COR-L47 (cell line): Measurements from ENCODE around the gene SCIN.

ENCODE experiments used
- DNase-seq: peaks from one replicate; lab custom pipeline; 2025; lab: John Stamatoyannopoulos, UW

SCIN gene

DNA sequence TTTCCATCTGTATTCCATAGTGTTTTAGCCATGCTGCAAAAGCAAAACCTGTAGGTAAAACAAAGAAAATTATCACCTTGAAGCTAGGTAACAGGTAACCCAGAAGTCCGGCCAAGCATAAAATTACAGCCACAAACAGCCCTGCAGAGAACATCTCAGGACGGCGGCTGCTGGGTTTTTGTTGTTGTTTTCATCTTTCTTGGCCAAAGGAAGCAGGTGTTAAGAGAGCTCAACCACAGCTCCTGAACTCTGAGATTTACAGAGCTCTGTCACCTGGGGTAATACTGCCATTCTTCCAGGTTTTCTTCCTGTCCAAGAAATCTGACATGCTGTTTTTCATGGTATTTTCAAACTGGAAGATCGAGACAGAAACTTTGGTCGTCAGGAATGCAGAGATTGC, 847 bp upstream of the SCIN start:
- DNase-seq, result peak; percentile 34

DNA sequence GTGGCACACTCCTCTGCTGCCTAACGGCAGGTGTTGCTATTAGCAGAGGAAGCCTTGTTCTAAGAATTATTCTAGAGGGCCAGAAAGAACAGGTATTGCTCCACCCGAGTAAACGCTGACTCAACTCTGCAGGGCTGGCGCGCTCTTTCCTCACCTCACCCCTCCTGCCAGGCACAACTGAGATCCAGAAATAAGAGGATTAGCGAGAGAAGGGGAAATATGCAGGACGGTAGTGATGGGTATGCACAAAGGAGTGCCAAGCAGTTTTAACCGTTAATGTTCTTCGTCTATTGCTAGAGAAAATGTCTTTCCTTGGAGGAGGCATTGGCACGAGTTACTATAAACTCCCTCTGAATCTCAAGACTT, 369 bp upstream of the SCIN start:
- peak; percentile 23 for DNase-seq

DNA sequence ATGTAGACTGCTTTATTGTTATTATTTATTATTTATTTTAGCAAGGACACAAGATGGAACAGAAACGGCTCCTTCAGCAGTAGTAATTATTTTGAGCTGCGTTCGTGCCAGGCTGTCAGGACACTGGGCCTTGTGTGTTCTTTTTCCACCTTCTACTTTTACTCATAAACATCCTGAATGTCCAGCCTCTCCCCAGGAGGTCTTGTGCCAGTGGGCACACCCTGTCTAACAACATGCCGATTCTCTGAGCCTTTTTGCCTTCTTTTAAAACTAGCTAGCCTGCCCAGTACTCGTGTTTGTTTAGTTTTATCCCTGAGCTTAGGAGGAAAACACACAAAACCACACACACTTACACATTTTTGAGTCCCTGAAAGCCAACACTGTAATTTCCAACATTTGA, 1.2 kb downstream of the SCIN start:
- DNase-seq, result peak; percentile 21

DNA sequence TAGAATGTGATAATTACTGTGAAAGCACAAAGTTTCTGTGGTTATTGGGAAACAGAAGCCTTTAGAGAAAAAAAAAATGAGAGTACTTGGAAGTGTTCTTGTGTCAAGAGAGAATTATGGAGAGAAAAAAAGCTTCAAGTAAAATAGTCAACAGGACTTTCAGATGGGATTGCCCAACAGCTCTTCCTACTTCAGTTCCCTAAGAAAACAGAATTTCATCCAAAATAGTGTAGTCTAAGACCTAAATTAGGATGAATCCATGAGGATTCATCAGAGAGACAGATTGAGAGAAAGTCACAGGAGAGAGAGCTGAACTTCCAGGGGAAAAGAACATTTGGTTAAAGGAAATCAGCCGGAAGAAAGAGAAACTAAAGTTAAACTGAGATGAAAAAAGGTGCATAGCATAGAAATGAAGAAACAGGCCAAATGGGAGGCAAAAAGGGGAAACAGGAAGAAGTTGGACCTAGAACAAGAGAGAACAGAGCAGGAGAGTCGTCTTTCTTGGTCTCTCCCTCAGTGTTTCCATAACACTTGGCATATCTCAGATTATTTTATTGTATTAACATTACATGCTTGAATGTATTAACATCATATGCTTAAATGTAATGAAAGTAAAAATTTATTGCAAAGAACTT, 2.5 kb downstream of the SCIN start:
- no peak for DNase-seq

DNA sequence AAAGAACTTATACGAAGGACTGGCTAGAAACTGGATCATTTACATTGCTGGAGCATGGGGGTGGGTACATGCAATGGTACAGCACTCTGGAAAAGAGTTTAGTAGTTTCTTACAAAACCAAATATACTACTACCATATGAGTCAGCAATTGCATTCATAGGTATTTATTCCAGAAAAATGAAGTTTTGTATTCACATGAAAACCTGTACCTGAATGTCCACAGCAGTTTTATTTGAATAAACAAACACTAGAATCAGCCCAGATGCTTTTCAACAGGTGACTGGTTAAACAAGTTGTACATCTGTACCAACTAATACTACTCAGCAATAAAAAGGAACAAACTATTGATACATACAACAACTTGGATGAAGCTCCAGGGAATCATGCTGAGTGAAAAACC, 3.4 kb downstream of the SCIN start:
- no peak for DNase-seq

DNA sequence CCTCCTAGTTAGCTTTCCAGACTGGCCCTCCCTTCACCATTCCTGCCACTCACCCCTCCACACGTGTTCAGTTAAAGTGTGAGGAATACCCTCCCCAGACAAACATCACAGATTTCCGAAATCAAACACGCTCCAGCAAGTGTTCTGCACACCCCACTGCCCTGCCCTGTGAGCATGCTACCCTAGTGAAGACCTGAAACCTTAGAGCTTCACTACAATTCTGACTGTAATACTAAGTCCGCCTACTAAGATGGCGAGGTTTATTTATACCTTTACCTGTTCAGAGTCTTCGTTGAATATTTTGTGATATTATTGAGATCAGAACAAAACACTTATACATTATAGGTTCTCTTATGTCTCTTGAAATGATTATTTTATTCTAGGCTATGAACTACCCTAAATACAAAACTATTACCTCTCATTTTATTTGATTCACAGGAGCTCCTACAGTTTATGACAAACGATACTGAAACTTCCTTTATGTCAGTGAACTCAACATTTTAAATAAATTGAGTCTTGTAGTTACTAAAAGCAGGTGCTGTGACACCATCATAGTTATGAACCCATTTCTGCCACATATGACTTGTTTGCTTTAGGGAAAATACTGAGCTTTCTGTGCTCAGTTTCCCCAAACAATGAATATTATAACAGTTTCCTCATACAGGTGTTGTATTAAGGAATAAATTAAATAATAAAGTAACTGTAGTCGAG, 8.6 kb downstream of the SCIN start:
- DNase-seq, result no peak

DNA sequence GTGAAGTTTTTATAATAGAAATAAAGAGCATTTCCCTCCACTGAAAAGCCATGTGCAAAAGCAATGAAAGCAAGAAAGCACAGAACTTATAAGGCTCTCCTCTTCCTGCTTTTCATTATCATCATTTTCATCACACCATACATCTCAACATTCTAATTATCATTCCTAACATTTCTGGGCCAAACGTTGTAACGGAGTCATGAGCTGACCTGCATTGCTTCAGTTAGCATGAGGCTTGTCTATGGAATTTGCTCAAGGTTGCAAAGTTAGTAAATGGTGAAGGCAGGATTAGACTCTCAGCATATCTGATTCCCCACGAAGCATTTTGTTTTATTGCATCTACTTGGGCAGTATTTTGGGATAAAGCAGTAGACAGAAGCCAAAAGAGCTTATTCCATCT, 11.4 kb downstream of the SCIN start:
- no peak for DNase-seq

DNA sequence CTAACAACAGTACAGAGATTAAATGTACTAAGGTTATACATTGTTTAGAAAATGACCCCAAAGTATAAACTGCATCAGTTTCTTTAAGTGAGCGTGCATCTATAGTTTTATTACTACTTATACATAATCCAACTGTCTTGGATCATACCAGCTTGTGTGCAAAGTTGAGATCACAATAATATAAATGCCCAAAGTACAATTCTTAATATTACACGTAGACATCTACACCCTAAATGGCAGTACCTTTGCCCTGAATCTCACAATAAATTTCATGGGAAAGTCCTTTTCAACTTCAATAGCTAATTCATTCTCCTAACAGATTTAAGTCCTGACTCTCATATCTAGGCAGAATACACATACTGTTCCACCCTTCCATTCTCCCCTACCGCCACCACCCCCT, 11.8 kb downstream of the SCIN start:
- no peak for DNase-seq

DNA sequence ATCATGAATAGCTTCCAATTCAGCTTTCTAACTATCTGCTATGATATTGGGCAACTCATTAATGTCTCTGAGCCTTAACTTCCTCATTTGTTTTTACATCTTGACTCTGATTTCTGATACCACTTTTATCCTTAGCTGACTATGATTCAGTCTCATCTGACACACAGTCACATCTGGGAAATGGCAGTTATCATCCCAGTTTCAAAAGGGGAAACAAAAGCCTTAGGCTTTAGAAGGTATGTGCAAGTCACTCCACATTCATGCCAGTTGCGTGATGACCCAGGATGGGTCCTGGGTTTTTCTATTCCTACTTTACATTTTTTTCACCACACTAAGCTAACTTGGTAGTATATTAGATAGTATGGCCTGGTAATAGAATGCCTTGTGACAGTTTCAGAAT, 12.7 kb downstream of the SCIN start:
- DNase-seq, result no peak

DNA sequence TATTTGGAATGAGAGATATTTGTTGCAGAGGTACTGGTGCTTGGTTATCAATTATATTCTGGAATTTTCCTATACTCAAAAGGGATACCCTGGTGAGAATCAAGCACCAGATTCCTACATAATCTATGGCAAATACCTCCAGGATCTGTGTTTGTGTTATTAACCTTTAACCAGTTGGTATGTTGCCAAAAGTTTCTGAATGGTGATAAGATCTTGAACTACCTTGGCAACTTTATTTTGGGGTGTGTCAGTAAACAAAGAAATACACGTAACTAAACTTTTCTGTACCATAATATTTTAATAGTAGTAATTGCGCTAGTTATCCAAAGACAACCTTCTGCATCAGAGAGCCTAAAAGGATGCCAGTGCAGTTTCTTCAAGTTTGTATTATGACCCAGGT, 13.4 kb downstream of the SCIN start:
- no peak for DNase-seq

DNA sequence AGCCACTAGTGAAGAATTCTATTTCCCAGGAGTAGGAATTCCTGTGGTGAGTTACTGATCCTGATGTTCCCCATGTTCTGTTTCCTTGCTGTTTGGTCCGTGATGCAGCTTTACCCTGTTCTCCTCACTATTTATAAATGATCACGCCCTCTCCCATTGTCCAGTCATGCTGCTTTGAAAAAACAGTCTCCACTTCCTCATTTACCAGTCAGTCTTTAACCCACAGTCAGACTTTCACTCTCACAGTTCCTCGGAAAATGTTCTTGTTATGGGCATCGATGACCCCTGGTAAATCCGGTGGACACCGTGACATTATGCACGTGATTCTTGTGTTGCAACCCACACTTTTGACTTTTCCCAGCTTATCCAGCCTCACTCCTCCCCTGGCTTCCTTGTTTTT, 14.4 kb downstream of the SCIN start:
- DNase-seq, result no peak

DNA sequence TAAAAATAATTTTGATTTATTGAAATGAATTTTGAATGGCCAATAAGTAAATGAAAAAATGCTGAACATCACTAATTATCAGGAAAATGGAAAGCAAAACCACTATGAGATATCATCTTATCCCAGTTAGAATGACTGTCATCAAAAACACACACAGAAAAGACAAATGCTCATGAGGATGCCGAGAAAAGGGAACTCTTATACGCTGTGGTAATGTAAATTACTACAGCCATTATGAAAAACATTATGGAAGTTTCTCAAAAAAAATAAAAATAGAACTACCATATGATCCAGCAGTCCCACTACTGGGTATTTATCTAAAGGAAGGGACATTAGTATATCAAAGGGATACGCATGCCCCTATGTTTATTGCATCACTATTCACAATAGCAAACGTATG, 15.8 kb downstream of the SCIN start:
- no peak for DNase-seq

DNA sequence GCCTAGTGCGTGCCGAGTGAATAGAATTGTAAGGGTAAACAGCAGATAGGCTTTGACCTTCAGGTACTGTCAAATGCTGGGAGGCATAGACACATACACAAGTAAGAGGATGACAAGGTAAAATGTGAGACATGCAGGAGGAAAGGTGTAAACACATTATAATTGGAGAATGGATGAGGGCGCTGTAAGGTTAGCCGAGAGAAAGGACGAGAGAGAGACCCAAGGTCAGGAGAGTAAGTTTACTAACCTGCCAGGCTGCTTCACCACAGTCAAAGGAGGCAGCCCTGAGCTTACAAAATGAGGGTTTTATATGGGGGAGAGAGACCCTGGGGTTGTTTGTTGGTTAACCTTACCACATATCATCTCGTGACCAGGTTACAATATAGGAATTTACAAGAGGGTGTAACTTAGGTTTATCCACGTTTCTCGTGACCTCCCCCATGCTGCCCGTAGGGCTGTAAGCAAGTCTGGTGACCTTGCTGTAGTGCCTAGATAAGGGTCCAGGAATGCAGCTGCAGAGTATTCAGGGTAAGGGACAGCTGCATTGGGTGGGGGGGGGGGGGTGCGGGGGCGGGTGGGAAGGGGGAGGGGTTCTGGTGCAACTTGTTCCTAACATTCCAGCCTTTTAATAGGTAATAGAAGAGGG, 17.9 kb downstream of the SCIN start:
- DNase-seq, result no peak

DNA sequence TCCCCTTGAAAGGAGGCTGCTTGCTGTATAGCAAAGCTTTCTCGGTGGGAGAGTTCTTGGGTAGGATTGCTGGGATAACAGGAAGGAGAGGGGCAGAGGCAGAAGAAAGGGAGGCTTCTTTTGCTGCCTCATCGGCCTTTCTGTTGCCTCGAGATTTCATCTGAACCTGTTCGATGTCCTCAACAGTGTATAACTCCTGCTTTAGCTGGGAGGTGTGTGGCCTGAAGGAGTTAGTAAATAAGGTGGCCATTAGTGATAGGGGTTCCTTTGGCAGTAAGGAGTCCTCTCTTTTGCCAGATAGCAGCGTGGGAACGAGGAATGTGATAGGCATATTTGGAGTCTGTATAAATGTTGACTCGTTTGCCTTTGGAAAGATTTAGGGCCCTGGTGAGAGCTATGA, 20.0 kb downstream of the SCIN start:
- DNase-seq, result no peak

DNA sequence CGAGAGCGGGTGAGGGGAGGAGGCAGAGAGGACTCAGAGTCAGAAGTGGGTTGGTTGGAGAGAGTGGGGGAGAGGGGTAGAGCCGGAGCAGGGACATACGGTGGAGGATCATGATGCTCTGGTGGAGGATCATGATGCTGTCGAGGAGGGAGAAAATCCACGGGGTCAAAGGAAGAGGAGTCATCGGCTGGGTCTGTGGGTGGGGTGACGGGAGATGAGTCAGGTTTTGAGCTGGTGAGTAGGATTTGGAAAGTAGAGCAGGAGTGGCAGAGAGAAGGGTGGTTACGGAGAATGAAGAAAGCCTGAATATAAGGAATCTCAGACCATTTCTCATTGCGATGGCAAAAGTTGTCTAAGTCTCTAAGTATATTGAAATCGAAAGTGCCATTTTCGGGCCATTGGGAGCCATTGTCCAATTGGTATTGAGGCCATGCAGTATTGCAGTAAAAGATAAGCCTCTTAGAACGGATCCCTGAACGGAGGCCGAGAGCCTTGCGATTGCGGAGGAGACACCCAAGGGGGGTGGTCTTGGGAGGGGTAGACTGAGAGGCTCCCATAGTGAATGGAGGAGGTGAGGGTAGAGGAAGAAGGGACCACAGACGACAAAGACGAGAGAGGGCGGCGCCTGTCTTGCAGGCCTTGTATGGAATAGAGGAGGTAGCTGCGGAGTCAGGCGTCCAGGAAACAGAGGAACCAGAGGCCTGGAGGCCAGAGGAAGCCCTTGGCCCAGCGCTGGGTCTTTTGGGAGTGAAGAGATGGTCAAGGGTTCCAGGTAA, 23.8 kb downstream of the SCIN start:
- no peak for DNase-seq

DNA sequence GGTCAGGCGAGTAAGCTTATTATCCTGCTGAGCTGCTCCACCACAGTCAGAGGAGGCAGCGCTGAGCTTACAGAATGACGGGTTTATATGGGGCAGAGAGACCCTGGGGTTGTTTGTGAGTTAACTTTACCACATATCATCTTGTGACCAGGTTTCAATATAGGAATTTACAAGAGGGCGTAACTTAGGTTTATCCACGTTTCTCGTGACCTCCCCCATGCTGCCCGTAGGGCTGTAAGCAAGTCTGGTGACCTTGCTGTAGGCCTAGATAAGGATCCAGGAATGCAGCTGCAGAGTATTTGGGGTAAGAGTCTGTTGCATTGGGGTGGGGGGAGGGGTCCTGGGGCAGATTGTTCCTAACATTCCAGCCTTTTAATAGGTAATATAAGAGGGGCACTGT, 24.6 kb downstream of the SCIN start:
- DNase-seq, result no peak

DNA sequence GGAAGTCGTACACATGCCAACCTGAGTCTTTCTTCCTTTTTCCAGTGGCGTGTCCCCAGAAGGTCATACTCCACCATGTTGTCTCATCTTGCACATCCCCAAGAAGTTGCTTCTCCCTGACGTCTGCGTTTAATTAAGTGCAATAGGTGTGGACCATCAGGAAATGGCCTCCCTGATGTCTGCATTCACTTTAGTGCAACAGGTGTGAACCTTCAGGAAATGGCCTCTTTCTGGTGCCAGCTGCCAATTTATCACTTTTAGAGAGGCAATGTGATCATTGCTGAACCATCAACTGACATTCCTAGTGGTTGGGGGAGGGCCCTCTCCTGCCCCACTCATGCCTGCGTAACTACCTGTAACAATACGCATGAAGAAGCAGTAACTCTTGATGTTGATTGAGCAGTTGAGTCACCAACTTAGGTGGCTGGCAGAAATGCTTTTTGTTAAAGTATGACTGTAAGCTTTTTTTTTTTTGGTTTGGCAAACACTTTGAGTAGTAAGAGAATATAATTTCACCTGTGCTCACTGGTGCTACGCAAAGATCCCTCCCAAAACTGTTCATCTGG, 25.8 kb downstream of the SCIN start:
- DNase-seq, result no peak

DNA sequence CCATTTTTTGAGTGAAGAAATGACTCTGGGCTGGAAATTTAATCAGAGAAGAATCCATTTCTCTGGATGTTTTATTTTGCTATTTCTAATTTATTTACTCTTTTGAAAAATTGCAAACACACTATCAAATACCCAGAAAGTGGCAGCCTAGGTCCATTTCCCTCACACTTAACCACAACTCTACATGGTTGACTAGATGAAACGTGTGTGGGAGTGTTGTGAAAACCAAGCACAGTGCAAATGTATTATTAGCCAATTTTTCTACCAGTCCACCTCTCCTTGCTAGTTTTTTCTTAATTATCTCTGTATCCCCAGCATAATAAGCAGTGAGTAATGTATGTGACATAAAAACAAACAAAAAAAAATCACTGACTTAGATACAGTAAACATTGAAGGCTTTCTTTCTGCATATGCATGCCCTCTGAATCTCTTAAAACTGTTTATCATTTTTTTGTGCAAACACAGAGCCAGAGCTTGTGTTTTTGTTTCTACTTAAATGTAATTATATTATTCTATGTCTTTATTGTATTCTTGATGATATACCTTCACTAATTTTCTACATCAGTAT, 30.9 kb downstream of the SCIN start:
- DNase-seq, result no peak

DNA sequence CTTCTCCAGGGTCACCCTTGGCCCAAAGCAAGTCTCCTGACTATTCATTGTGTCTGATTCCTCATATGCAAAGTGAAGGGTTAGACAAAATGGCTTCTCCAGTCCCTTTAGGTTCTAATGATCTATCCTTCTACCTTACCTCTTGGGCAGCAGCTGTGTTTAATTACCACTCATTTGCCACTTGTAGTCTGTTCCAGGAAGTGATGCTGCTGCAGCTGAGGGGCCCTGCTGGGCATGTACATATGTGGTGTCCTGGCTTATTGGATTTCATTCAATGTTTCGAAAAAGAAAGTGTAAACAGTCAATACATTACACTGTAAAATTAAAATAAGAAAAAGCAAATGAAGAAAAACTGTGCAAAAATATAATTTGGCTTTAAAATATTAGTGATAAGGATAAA, 36.6 kb downstream of the SCIN start:
- DNase-seq, result peak; percentile 84

DNA sequence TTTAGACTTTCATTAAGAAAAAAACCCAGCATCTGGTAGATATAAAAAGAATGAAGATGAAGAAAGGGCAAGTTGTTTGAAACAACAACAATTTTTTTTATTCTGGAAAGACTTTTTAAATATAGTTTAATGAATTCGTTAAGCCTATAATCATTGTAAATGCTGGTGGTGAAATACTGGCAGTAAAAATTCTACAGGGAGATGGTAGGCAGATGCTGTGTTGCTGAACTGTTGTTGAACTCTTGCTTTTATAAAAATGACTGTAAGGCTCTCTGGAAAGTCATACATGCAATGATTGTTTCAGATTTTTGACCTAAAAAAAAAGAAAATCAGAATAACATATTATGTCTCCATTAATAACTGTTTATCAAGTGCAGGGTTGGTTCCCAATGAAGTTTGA, 39.0 kb downstream of the SCIN start:
- no peak for DNase-seq

DNA sequence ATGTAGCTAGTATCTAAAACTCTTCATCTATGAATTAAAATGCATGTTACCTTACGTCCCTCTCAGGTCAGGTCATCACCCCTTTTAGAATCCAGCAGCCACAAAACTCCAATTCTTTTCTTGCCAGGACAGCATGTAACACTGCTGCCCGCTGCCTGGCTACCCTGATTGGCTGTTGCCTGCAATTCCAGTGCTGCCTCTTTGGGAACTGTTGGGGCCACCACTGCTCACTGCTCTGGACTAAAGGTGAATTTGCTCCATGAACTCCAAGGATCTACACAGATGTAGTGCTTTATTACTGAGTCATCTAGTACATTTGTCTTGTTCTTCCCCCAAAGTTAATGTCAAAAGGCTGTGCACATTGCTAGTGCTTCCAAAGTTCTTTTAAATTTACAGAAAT, 40.4 kb downstream of the SCIN start:
- no peak for DNase-seq

DNA sequence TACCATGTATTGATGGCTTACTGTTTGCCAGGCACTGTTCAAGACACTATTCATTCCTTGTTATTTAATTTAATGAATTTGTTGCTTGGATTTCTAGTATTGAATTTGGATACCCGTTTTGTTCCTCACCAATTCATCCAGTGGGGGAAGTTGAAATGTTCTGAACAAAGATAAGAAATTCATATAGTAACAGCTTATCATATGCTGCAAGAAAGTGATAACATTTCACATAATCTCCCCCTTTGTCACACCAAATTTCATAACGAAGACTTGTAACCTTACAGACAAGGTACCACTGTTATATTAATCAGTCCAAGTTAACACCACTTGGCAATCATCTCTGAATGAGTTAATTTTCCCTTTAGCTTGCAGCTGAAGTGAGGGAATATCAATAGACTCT, 42.1 kb downstream of the SCIN start:
- no peak for DNase-seq
